ENCODE data around the gene MYO7B. TPM values are rescaled to one million over a fixed set of nuclear protein-coding genes. Genes with fewer than 3 reads are reported as not detected.

Gene MYO7B
- total RNA-seq, 1 donor from 2014 or later, result 0.04 TPM

DNA sequence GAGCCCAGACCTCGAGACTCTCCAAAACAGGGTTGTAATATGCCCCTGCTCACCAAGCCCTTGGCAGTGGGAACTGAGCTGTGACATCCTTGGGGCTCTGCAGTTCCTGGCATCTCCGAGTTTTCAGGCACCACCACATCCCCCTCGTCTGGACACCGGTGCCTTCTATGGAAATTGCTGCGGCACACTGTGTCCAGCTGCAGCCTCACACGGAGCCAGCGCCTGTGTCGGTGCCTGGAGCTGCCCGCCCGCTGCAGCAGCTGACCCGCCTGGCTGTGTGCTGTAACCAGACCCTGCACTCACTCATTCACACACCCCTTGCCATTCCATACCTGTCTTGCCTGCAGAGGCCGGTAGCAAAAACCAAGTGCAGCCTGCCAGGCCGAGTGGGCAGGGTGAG is 21.0 kb upstream of the MYO7B start:
- Mint-ChIP-seq H3K27me3 (ENCODE audit: low read depth) (no peaks in the 10 kb centered on the region), H3K36me3 (peaks cover 18% of the 10 kb centered on the region), H3K27ac (no peak overlapping the region), H3K4me3 (no peak overlapping the region), H3K9me3 (peaks cover 4% of the 10 kb centered on the region), H3K4me1 (peaks cover 2% of the 10 kb centered on the region)
- TF ChIP-seq, protein P1, sequence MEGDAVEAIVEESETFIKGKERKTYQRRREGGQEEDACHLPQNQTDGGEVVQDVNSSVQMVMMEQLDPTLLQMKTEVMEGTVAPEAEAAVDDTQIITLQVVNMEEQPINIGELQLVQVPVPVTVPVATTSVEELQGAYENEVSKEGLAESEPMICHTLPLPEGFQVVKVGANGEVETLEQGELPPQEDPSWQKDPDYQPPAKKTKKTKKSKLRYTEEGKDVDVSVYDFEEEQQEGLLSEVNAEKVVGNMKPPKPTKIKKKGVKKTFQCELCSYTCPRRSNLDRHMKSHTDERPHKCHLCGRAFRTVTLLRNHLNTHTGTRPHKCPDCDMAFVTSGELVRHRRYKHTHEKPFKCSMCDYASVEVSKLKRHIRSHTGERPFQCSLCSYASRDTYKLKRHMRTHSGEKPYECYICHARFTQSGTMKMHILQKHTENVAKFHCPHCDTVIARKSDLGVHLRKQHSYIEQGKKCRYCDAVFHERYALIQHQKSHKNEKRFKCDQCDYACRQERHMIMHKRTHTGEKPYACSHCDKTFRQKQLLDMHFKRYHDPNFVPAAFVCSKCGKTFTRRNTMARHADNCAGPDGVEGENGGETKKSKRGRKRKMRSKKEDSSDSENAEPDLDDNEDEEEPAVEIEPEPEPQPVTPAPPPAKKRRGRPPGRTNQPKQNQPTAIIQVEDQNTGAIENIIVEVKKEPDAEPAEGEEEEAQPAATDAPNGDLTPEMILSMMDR (IDR thresholded peaks at IDR 0.05; ENCODE audit: unreplicated experiment), result no peak
- no peak for DNase-seq (ENCODE audit: low spot score in 2 of 2, unreplicated experiment in 2 of 2)

- peaks cover 4% of the 10 kb centered on the region for H3K9me3 Mint-ChIP-seq
- H3K27me3 Mint-ChIP-seq (ENCODE audit: low read depth), result no peaks in the 10 kb centered on the region
- peaks cover 18% of the 10 kb centered on the region for H3K36me3 Mint-ChIP-seq
- H3K27ac Mint-ChIP-seq, result no peak overlapping the region
- no peak overlapping the region for H3K4me3 Mint-ChIP-seq
- TF ChIP-seq, protein P1 (IDR thresholded peaks at IDR 0.05; ENCODE audit: unreplicated experiment), result no peak
- peaks cover 2% of the 10 kb centered on the region for H3K4me1 Mint-ChIP-seq
- no peak for DNase-seq (ENCODE audit: low spot score in 2 of 2, unreplicated experiment in 2 of 2)
Measured at GRCh38 chr2:127515383-127515915, 20.0 kb upstream of the MYO7B start.

DNA sequence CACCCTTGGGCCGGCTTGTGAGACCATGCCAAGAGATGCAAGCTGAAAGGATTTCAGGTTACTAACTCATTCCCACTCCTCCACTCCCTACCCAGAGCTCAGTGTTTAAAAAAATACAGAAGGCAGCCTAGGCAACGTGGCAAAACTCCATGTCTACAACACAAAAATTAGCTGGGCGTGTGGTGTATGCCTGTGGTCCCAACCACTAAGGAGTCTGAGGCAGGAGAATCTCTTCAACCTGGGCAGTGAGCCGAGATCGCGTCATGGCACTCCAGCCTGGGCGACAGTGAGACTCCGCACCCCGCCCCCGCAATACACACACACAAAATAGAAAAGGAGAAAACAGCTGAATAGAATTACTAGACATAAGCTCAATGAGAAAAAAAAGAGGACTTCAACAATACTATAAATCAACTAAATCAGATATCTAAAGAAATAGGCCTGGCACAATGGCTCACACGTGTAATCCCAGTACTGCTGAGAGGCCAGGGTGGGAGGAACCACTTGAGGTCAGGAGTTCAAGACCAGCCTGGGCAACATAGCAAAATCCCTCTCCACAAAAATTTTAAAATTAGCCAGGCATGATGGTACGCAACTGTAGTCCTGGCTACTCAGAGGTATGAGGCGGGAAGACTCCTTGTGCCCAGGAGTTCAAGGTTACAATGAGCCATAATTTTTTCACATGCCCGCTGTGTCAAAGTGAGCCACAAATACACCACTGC is 19.3 kb upstream of the MYO7B start:
- no peak overlapping the region for H3K4me3 Mint-ChIP-seq
- DNase-seq (ENCODE audit: low spot score in 2 of 2, unreplicated experiment in 2 of 2), result no peak
- H3K27ac Mint-ChIP-seq, result no peak overlapping the region
- peaks cover 20% of the 10 kb centered on the region for H3K36me3 Mint-ChIP-seq
- TF ChIP-seq, protein P1 (IDR thresholded peaks at IDR 0.05; ENCODE audit: unreplicated experiment), result no peak
- peaks cover 4% of the 10 kb centered on the region for H3K9me3 Mint-ChIP-seq
- no peaks in the 10 kb centered on the region for H3K27me3 Mint-ChIP-seq (ENCODE audit: low read depth)
- peaks cover 2% of the 10 kb centered on the region for H3K4me1 Mint-ChIP-seq

DNA sequence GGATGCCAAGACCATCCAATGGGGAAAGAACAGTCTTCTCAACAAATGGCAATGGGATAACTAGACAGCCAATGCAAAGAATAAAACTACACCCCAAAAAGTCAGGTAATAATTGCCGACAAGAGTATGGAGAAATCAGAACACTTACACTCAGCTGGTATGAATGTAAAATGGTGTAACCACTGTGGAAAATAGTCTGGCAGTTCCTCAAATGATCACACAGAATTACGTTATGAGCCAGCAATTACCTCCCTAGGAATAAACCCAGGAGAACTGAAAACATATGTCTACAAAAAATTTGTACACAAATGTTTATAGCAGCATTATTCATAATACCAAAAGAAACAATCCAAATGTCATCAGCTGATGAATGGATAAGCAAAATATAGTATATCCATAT is 18.0 kb upstream of the MYO7B start:
- TF ChIP-seq, protein P1 (IDR thresholded peaks at IDR 0.05; ENCODE audit: unreplicated experiment), result no peak
- H3K9me3 Mint-ChIP-seq, result peaks cover 4% of the 10 kb centered on the region
- H3K4me1 Mint-ChIP-seq, result no peaks in the 10 kb centered on the region
- no peaks in the 10 kb centered on the region for H3K27me3 Mint-ChIP-seq (ENCODE audit: low read depth)
- H3K27ac Mint-ChIP-seq, result no peak overlapping the region
- peaks cover 20% of the 10 kb centered on the region for H3K36me3 Mint-ChIP-seq
- H3K4me3 Mint-ChIP-seq, result no peak overlapping the region
- no peak for DNase-seq (ENCODE audit: low spot score in 2 of 2, unreplicated experiment in 2 of 2)

- TF ChIP-seq, protein P1 (IDR thresholded peaks at IDR 0.05; ENCODE audit: unreplicated experiment), result no peak
- H3K27me3 Mint-ChIP-seq (ENCODE audit: low read depth), result no peaks in the 10 kb centered on the region
- peaks cover 4% of the 10 kb centered on the region for H3K9me3 Mint-ChIP-seq
- DNase-seq (ENCODE audit: low spot score in 2 of 2, unreplicated experiment in 2 of 2), result no peak
- H3K4me3 Mint-ChIP-seq, result no peak overlapping the region
- H3K4me1 Mint-ChIP-seq, result peaks cover 7% of the 10 kb centered on the region
- H3K36me3 Mint-ChIP-seq, result peaks cover 19% of the 10 kb centered on the region
- H3K27ac Mint-ChIP-seq, result no peak overlapping the region
Measured at GRCh38 chr2:127520424-127520823, 15.1 kb upstream of the MYO7B start.

All from mesothelial cell of epicardium (in vitro differentiated cells).